Tibial nerve (tissue), 3 donors: ENCODE results near the gene INSYN2B.

Source experiments
- CTCF ChIP-seq, 5 experiments: fragments of 200-600 bp in 3 of 5; fragments of 450-650 bp in 2 of 5; sonication (generic) in 3 of 5; IDR thresholded peaks; one replicate each; pipeline ENCODE4 v1.5.1; 2016 to 2019; ENCODE audit warnings: antibody characterized with exemption in 5 of 5, mild to moderate bottlenecking in 3 of 5, moderate library complexity in 2 of 5
- POLR2A ChIP-seq, 2 donors: fragments of 450-650 bp; IDR thresholded peaks; one replicate each; pipeline ENCODE4 v1.6.1; 2017; ENCODE audit warnings: antibody characterized with exemption in 2 of 2, mild to moderate bottlenecking in 2 of 2, moderate library complexity in 2 of 2

DNA sequence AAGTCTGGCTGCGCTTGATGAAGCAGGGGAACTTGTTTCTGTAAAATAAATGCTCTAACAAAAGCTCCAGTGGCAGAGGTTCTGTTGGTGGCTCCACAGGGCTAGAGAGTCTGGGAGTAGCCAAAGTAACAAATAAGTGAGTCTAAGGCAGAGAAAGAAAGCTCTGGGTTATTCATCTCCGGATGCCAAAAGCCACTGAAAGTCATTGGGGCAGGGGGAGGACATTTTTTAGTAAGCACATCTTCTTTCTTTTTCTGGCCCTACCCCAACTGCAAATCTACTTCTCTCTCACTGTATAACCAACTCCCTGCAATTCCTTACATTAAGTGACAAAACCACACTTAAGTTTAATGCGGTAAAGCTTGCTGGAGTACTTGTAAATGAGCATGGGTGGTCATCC is 141.6 kb downstream of the INSYN2B start:
- TF ChIP-seq CTCF (IDR thresholded peaks at IDR 0.05) (no peak), POLR2A (IDR thresholded peaks at IDR 0.05) (no peak)
